Left lung (tissue), 10 donors: Measurements from ENCODE around the gene ZFP1. TPM values are rescaled to one million over a fixed set of nuclear protein-coding genes. Genes with fewer than 3 reads are reported as not detected.
"Not testable (repeated sequence)": the region's sequence is repeated elsewhere in the genome, so short reads cannot be mapped to it uniquely, and the experiment has no call there.

Experiments
- ATAC-seq: fragments of 200-7000 bp; cut with Tn5 transposase; one replicate; pipeline ENCODE4 v1.9.1; 2020; ENCODE audit warnings: moderate library complexity
- DNase-seq, 4 donors: peaks; one replicate each; pipeline ENCODE4 v3.0.0-alpha.2; 2013 to 2020
- H3K27ac ChIP-seq, 2 donors: fragments of 200-600 bp; sonication (generic) in 1 of 2; one replicate each; pipeline versions ENCODE4 v1.5.0 to v1.8.0; 2020 to 2021
- H3K27me3 ChIP-seq, 2 donors: fragments of 200-600 bp; sonication (generic) in 1 of 2; one replicate each; pipeline versions ENCODE4 v1.5.0 to v1.8.0; 2020 to 2021
- H3K36me3 ChIP-seq, 2 donors: fragments of 200-600 bp; sonication (generic) in 1 of 2; one replicate each; pipeline versions ENCODE4 v1.5.0 to v1.8.0; 2020 to 2021
- H3K4me1 ChIP-seq, 2 donors: fragments of 200-600 bp; one replicate each; pipeline ENCODE4 v1.8.0; 2021
- H3K4me3 ChIP-seq, 2 donors: fragments of 200-600 bp; sonication (generic) in 1 of 2; one replicate each; pipeline versions ENCODE4 v1.5.0 to v1.8.0; 2020 to 2021; ENCODE audit warnings: mild to moderate bottlenecking in 1 of 2
- H3K9me3 ChIP-seq, 2 donors: fragments of 200-600 bp; sonication (generic) in 1 of 2; one replicate each; pipeline versions ENCODE4 v1.5.0 to v1.8.0; 2020 to 2021
- CTCF ChIP-seq, 2 donors: fragments of 200-600 bp; sonication (generic) in 1 of 2; IDR thresholded peaks; one replicate each; pipeline versions ENCODE4 v1.5.0 to v1.8.0; 2021; ENCODE audit warnings: antibody characterized with exemption in 2 of 2
- intact Hi-C, 2 donors: fragments of 100-400 bp; cut with DNase I; formaldehyde crosslinking; loops; one replicate each; pipeline versions ENCODE4 v1.11.2 to v1.14.2; 2022
- polyA plus RNA-seq, 6 donors: library from polyadenylated mRNA; unstranded; fragments of 120-200 nt; gene quantifications; one replicate each; pipeline ENCODE4 v1.2.1, GENCODE V29; 2013; ENCODE audit not compliant: insufficient read length in 6 of 6
- total RNA-seq, 2 donors: library from RNA; stranded (reverse); fragmentation: NEBNext Ultra II Directional; extraction: Animal tissue kit (Norgen Biotek cat#: 25700); gene quantifications; one replicate each; pipeline ENCODE4 v1.2.1, GENCODE V29; 2021
- donor health status: DM: no; HTN: yes; CAD: no.
- donor health status: DM: no; HTN: no; CAD: no.

The ZFP1 gene
- total and polyA plus RNA-seq, 8 donors = 8.4 to 25.5 (median 22.4) TPM

- Histone ChIP-seq H3K9me3 (peaks cover 0 to 15% of the 10 kb centered on the region in 2 donors), H3K4me1 (peaks cover 0 to 3% of the 10 kb centered on the region in 2 donors), H3K4me3 (no peak overlapping the region), H3K36me3 (no peaks in the 10 kb centered on the region), H3K27me3 (no peaks in the 10 kb centered on the region), H3K27ac (no peak overlapping the region)
- ATAC-seq = no peak
- no peak for TF ChIP-seq CTCF (IDR thresholded peaks at IDR 0.05)
- DNase-seq = no peak
- intact Hi-C loops = no loop called here
Measured at GRCh38 chr16:75127713-75128415, 20.5 kb upstream of the ZFP1 start.

GRCh38 chr16:75129421-75130149 lies 18.7 kb upstream of the ZFP1 start:
- not testable (repeated sequence) for H3K27me3 ChIP-seq, H3K4me3 ChIP-seq, H3K4me1 ChIP-seq, H3K36me3 ChIP-seq, H3K27ac ChIP-seq, DNase-seq
- H3K9me3 ChIP-seq = peaks cover 0 to 14% of the 10 kb centered on the region in 2 donors
- ATAC-seq = peak; percentile 87
- intact Hi-C loops = loop anchor here in 1 of 2 donors (5.0 kb wide), 1 partner anchor 317 kb away; no protein-coding TSS in a partner anchor

DNA sequence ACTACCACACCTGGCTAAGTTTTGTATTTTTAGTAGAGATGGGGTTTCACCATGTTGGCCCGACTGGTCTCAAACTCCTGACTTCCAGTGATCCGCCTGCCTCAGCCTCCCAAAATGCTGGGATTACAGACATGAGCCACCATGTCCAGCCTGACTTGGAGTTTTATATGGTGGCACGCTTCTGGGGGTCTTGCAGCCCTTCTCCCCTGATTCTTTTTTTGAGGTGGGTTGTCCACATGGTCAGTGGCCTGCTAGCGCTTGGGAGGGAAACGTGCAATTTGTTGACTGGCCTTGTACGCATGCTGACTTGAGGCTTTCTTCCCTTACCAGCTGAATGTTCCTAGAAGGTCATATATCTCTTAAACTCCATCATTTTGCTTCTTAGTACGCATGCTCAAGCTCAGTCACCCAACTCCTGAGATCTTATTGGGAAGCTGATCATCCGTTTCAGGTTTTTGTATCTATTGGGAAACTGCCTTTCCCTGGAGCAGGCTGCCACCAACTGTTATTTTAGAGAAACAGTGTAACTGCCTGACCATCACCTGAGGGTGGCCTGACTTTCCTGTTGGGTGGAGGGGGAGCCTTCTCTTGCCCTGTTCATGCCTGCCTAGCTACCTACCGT lies 18.1 kb upstream of the ZFP1 start:
- H3K9me3 ChIP-seq = peaks cover 0 to 14% of the 10 kb centered on the region in 2 donors
- H3K4me1 ChIP-seq = peaks cover 0 to 3% of the 10 kb centered on the region in 2 donors
- H3K4me3 ChIP-seq = no peak overlapping the region
- no peak for TF ChIP-seq CTCF (IDR thresholded peaks at IDR 0.05)
- no peak for DNase-seq
- ATAC-seq = peak; percentile 69
- H3K27ac ChIP-seq = no peak overlapping the region
- no peaks in the 10 kb centered on the region for H3K27me3 ChIP-seq
- H3K36me3 ChIP-seq = no peaks in the 10 kb centered on the region
- intact Hi-C loops = loop anchor here in 1 of 2 donors (5.0 kb wide), 1 partner anchor 318 kb away; no protein-coding TSS in a partner anchor

GRCh38 chr16:75131081-75131480 lies 17.2 kb upstream of the ZFP1 start:
- peaks cover 0 to 3% of the 10 kb centered on the region in 2 donors for H3K4me1 ChIP-seq
- no peak for TF ChIP-seq CTCF (IDR thresholded peaks at IDR 0.05)

DNA sequence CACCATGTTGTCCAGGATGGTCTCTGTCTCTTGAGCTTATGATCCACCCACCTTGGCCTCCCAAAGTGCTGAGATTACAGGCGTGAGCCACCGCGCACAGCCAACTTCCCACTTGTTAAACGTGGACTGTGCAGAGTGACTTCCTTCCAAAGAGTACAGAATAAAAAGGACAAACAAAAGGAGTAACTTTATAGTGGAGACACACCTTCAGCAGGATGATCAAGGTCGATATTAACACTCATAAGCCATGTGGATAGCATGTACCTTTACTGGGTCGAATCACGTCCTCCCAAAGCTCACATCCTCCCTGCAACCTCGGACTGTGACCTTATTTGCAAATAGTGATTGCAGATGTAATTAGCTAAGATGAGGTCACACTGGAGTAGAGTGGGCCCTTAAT lies 10.1 kb upstream of the ZFP1 start:
- Histone ChIP-seq H3K4me1 (no peaks in the 10 kb centered on the region), H3K27me3 (no peaks in the 10 kb centered on the region), H3K27ac (no peak overlapping the region), H3K9me3 (no peaks in the 10 kb centered on the region), H3K36me3 (no peaks in the 10 kb centered on the region), H3K4me3 (no peak overlapping the region)
- no peak for TF ChIP-seq CTCF (IDR thresholded peaks at IDR 0.05)
- intact Hi-C loops = no loop called here
- DNase-seq = no peak
- no peak for ATAC-seq

More at GRCh38 chr16:75131081-75131480, 17.2 kb upstream of the ZFP1 start:
- H3K36me3 ChIP-seq = no peaks in the 10 kb centered on the region
- no peak overlapping the region for H3K27ac ChIP-seq
- no peaks in the 10 kb centered on the region for H3K27me3 ChIP-seq
- no peak overlapping the region for H3K4me3 ChIP-seq
- DNase-seq (no peak), ATAC-seq (no peak)
- intact Hi-C loops = loop anchor here in 1 of 2 donors (5.0 kb wide), 1 partner anchor 319 kb away; no protein-coding TSS in a partner anchor
- H3K9me3 ChIP-seq = peaks cover 0 to 14% of the 10 kb centered on the region in 2 donors
